GM18526 (cell line): ENCODE measurements around the gene BCL6.

Experiments used
- POLR2A ChIP-seq: IDR thresholded peaks from 3 replicates; pipeline ENCODE4 v1.6.1; 2011; ENCODE audit not compliant: insufficient read length; ENCODE audit errors: extremely low read depth

Gene BCL6

DNA sequence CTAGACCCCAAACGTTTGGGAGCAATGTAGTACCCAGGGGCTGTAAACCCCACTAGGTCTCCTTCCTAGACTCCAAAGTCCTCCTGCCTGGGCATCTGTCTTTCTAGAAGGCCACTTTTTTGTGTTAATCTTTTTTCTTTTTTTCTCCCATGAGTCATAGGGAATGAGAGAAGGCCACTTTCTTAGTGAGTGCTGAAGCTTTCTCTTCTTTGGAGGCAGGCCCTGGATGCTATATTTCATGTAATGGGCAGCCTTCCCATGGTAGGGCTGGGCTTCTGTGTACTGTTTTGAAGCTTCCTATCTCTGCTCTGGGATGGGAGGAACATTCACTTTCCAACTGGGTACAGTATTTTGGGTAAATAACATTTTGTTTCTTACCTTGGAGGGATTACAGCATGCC is 27.7 kb downstream of the BCL6 start:
- TF ChIP-seq POLR2A: no peak

DNA sequence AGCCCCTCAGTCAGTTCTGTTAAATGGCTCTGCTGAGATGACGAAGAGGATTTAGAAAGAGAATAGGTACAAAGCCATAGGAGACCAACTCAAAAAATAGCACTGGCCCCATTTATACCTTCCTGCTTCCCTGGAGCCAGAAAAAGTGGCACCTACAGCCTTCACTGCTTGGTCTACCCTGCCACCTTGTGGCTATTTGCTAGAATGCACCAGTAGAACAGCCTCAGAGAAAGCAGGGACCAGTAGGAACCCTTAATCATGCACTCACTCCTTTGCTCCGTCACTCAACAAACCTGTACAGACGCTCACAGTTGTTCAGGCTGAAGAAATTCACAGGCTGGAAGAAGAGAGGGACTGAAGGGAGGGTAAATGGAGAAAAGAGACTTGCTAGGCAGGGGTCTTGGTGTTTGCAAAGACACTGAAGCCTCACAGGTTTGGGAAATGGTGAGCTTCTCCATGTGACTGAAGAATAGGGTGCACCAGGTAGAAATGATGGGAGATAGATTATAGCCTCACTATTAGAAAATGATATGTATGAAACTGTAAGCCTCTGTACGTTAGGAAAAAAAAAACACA is 30.8 kb downstream of the BCL6 start:
- TF ChIP-seq POLR2A: no peak

DNA sequence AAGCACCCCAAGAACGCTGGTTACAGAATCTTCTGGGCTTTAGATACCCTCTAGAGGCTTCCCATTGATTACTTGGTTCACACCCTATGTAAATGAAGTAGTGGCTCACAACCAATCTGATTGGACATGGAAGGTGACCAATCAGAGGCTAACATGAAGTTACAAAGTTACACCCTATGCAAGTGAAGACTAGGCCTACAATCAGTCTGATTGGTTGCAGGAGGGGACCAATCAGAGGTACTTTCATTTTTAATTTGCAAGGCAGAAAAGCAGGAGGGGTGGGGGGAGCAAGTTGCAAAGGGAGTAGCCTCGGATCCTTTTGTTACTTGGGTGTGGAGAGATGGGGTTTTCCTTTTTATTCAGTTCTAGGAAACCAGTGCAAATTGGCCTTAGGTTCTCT is 31.8 kb downstream of the BCL6 start:
- no peak for TF ChIP-seq POLR2A

DNA sequence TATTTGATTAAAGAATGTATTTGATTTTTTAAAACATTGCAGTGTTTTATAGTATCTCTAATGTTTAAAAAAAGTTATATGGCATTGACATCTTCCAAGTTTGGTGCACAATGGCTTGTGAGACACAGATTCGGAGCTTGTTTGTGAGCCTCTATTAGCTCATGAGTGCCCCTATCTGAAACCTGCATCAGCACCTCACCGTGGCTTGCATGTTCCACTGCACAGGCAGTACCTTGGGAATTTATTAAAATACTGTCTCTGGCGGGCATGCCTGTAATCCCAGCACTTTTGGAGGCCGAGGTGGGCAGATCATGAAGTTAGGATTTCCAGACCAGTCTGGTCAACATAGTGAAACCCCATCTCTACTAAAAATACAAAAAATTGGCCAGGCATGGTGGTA is 36.1 kb downstream of the BCL6 start:
- TF ChIP-seq POLR2A: no peak

DNA sequence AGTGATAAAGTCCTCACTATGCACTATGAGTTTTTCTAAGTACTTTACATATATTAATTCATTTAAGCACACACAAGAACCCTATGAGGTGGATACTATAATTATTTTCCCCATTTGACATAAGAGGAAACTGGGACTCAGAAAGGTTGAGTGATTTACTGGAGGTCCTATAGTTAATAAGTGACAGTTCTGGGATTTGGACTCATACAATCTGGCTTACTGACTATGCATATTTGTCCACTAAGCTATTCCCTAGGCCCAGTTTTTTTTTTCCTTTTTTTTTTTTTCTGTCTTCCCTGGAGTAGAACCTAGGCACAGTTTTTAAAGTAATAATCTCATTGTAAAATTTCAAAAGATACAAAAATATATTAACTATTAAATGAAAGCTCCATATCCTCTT is 36.6 kb downstream of the BCL6 start:
- no peak for TF ChIP-seq POLR2A

DNA sequence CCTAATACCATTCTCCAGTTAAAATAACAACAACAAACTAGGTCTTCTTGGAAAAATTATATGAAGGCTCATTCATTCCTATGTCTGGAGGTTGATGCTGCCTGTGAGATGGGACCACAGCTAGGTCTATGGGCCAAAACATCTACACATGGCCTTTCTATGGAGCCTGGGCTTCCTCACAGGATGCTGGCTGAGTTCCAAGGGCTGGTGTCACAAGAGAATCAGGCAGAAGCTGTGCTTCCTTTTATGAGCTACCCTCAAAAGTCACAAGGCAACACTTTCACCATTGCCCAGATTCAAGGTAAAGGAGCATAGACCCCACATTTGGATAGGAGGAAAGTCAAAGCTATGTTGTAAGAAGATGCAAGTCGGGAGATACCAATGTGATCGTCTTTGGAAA is 38.3 kb downstream of the BCL6 start:
- TF ChIP-seq POLR2A: no peak

DNA sequence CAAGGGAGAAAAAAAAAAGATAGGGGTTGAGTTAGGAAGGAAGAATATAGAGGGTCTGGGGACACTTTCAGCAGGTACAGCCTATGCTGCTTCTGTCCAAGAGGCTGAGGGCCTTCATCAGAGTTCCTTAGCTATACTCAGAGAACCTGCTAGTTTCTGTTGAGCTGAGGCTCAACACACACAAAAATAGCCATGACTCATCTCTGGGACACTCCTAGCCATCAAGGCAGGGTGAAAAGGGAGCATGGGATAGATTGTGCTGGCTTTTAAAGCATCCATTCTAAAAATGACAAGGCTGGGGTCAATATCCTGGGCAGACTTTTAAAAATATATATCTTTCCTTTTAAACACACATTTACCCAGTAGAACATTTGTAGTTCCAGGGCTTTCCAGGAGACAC is 40.1 kb downstream of the BCL6 start:
- no peak for TF ChIP-seq POLR2A

DNA sequence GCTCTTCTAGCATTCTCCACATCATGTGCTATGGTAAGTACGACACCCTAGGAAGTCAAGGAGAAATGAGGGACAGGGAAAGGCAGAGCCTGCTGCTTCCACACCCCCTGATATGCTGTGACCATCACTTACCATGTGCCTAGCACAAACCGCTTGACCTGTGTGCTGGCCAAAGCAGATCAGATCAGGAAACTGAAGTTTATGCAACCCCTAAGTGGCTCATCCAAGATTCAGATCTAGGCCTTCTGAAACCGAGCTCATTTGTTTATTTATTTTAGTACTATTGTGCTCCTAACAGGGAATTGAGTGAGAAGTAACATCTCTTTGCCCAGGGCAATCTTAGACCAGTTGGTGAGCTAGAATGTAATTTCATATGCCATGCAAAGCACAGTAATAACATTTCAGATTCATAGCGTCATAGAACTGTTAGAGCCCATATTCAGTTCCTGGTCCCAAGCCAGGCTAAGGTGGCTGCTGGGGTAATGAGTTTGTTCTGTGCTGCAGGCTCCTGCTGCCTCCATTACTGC is 42.7 kb downstream of the BCL6 start, which contains the start of gene RTP2:
TSS of gene RTP2 (minus strand) at position 51 of the 527 bp plus-strand sequence. CDS start 429 bp downstream, outside the sequence.
- TF ChIP-seq POLR2A: no peak

DNA sequence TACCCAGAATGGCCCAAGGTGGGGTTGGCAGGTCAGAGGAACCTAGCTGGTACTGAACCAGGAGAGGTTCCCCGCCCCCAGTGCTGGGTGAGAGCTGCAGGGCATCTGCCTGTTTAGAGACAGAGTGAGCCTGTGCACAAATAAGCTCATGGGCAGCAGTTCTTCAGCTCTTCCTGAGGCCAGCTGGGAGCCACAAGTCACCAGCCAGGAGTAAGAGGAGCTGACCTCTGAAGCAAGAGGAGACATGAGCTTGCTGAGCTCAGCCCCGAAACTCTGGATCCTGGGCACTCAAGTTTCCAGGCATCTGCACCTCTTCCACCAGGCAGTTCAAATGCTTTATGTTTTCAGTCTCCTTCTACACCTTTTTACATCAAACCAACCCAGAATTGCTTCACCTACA is 45.0 kb downstream of the BCL6 start:
- no peak for TF ChIP-seq POLR2A

DNA sequence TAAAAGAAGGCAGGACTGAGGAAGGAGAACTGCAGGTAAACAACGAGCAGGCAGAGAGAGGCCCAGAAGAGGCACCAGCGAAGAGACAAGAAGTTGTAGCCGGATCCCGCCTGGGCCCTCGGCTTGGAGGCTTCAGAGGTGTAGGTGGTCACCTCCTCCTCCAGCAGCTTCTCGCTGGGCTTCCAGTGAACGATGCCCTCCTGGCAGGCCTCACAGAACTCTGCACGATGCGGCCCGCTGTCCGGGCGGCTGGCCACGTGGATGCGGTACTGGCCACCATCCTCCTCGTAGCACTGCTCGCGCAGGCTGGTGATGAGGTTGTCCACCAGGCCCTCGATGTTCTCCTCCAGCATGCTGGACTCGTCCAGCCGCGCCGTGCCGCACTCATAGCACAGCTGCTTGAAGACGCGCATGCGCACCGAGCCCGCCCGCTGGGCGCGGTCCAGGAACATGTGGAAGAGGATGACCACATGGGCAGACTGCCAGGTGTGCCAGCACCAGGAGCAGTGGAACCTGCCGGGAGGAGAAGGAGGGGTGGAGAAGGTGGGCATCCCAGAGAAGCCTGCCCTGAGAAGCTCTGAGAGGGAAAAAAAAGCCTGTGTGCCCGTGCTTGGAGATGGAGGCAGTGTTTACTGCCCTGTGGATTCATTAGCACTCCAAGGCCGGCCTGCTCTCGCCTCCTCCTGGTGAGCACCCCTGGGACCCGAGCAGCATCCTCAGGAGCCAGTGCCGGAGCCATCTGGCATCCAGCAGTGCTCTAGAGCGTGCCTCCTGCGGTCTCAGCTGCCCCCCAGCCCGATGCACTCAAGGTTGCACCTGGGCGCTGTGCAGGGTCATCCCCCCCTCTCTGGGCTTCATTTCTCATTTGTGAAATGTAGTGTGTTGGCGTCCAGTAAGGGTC is 46.5 kb downstream of the BCL6 start:
- TF ChIP-seq POLR2A: no peak

DNA sequence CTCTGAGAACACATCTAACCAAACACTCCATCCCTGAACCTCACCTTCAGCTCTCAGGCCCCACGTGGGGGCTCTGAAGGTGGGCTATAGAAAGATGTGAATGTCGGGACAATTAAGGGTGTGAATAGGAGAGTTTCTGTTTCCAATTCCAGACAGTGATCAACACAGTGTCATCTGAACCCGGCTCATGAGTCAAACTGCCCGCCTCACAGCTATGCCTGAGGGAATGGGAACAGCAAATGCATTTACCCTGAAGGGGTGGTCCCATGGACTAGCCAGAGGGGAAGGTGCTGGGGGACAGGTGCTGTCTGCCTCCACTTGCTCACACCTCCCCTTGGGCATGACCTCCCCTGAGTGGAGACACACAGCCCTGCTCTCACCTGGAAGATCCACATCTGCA is 49.2 kb downstream of the BCL6 start:
- no peak for TF ChIP-seq POLR2A

DNA sequence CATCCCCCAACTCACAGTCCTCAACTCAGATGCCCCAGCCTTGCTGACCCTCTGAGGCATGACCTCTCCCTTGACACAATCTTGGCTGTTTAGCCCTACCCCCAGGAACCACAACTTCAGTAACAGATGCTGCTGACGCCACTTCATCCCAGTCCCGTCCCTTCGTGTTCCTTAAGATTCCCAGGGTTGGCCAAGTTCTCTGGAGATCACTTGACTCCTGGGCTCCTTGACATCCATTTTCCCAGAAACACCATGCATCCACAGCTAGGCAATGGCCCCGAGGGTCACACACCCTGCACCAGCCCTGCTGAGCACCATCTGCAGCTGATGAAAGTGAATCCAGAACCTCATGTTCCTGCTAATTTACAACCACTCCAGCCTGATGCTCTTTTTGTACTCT is 49.8 kb downstream of the BCL6 start:
- no peak for TF ChIP-seq POLR2A

DNA sequence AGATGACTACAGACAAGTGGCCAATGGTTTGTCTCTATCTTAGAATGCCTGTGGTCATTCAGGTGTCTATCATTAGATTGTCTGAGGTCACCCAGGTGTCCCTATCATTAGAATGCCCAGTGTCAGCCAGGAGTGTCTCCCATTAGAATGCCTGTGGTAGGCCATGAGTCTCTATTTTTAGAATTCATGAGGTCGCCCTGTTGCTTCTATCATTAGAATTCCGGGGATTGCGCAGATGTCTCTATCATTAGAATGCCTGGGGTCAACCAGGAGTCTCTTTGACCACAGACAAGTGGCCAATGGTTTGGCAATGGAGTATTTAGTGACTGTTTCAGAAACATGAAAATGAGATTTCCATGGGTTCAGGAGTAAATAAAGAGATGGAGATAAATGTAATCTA is 50.5 kb downstream of the BCL6 start:
- no peak for TF ChIP-seq POLR2A

DNA sequence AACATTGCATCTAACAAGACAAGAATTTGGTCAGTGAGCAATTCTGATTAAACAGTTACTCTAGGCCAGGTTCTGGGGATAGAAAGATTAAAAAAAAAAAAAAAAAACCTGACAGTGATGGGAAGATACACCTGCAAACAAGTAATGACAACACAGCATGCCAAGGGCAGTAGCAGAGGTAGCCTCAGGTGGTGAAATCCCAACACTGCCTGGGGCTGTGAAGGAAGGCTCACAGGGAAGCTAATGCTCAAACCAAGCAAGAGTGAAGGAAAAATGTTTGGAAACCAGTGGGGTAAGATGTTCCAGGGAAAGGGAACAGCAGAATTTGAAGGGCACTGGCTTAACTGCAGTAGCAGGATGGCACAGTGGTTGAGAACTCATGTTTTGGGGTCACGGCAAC is 51.8 kb downstream of the BCL6 start:
- TF ChIP-seq POLR2A: no peak

DNA sequence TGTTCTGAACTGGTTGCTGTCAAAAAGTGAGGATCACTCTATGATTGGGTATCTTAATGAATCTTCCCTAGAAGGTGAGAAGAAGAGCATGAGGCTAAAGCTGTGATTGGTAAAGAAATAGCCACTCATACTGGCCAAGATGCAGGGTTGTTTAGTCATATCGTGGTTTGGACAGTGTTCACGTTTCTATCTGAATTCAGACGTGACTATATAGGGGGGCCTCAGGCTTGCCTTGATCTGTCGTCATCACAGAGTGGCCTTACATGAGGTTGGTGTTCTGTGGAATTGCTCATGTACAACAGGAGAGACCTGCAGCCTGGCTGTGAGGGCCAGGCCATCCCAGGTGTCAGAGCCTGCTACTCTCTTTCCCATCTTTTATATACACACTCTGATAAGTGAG is 55.3 kb downstream of the BCL6 start:
- no peak for TF ChIP-seq POLR2A

DNA sequence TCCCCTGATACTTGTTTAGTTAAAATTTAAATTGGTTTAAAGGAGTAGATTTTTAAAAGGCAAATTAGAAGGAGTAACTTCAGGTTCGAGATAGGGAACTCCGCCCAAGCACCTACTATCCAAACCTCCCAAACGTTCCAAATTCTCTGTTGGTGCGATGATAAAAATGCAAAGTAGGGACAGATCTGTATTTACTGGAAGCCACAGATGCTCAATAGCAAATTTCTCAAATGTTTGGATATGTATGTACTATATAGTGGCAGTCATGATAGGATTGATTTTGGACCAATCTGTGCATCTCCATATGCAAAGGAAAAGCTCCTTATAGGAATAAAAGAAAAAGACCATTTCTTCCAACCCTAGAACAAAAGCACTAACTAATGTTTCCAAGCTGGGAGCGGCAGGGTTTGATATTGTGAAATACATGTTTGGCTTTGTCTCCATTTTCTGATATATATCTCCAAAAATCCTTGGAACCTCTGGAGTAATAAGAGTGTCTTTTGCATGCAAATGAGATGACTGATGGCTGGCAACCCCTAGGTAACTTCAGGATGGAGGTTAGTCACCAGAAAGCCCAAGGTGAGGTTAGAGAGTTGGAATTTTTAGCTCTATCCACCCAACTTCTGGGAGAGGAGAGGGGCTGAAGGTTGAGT is 58.5 kb downstream of the BCL6 start:
- TF ChIP-seq POLR2A: no peak
